GF-D8 (cell line): ENCODE results near the gene ADAM20.
"Not testable (repeated sequence)": the region's sequence is repeated elsewhere in the genome, so short reads cannot be mapped to it uniquely, and the experiment has no call there.

Experiments used
- DNase-seq: peaks from one replicate; lab custom pipeline; 2025; lab: John Stamatoyannopoulos, UW

ADAM20 gene

DNA sequence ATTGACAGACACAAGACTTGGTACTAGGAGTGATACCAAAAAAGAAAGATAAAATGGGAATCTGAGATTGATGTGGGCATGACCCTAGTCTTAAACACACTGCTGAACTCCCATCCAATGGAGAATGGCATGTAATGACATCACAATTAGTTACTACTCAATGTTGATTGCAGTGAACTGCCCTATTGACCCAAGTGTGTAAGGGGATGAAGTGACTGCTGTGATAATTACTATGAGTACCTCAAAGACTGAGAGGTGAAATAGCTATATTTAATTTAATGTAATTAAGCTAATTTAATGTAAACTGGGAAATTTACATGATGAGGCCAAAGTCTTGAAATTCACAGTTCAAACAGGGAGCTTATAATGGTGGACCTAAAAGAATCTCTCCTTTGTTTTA, at the start of gene ADAM20:
Gene ADAM20, minus strand, starts transcription at position 101 of the 400 bp plus-strand sequence. CDS start 10,247 bp downstream, outside the sequence.
- DNase-seq, result no peak

DNA sequence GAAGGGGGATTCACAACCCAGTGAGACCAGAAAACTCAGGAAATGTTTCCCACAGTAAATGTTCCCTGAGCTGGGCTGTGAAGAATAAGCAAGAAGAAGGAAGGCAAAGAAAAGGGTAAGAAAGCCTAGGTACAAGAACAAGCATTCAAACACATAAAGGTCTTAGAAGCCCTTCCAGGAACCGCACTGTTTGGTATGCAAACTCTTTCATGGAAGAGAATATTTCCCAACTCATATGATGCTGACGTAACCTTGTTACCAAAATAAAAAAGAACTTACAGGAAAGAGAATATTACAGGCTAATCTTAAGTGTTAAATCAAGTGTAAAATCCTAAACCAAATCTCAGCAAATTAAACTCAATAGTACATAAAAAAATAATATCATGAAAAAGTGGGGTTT, 42.1 kb upstream of the ADAM20 start:
- no peak for DNase-seq

DNA sequence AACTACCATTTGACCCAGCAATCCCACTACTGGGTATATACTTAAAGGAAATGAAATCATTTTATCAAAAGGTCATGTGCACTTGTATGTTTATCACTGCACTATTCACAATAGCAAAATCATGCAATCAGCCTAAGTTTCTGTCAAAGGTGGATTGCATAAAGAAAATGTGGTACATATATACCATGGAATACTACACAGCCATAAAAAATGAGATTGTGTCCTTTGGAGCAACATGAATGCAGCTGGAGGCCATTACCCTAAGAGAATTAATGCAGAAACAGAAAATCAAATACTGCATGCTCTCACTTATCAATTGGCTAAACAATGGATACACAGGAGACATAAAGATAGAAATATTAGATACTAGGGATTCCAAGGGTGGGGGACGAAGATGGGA, 38.2 kb upstream of the ADAM20 start:
- DNase-seq, result no peak

DNA sequence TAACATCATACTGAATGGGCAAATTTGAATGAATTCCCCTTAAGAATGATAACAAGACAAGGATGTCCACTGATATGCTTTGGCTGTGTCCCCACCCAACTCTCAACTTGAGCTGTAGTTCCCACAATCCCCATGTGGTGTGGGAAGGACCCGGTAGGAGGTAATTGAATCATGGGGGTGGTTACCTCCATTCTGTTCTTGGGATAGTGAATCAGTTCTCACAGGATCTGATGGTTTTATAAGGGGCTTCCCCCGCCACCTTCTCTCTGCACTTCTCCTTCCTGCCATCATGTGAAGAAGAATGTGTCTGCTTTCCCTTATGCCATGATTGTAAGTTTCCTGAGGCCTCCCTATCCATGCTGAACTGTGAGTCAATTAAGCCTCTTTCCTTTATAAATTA, 36.3 kb upstream of the ADAM20 start:
- no peak for DNase-seq

DNA sequence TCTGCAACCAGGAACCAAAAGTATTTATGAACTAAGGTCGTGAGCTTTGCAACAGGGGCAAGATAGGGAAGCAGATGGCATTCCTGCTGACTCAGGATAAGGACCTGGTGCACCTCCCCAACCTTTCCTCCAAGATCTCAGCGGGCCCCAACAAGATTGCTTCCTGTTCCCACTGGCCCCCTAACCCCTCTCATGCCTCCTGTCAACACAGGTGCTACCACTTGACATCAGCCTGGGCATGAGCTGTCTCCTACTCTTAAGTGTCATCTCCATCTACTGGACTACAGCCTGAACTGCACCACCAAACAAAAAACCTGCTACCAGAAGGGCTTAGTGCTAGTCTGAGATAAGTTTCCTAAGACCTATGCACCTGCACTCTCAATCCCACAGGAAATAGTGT, 33.0 kb upstream of the ADAM20 start:
- no peak for DNase-seq

DNA sequence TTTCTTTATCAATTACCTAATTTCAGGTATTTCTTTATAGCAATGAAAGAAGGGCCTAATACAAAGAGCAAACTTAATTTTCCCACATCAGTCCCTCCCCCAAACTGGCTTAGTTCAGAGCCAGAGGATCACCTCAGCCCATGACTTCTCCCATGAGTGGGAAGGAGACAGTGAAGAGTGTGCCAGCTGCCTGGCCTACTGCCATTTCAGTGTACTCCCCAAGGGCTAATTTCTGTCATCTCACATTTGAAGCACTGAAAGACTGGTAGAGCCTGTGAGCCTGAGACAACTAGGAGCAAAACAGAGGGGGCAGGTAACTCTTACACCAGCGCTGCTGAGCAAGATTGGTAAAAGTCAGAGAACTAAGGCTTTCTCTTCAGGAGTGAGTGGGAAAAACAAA, 29.1 kb upstream of the ADAM20 start:
- DNase-seq, result no peak

DNA sequence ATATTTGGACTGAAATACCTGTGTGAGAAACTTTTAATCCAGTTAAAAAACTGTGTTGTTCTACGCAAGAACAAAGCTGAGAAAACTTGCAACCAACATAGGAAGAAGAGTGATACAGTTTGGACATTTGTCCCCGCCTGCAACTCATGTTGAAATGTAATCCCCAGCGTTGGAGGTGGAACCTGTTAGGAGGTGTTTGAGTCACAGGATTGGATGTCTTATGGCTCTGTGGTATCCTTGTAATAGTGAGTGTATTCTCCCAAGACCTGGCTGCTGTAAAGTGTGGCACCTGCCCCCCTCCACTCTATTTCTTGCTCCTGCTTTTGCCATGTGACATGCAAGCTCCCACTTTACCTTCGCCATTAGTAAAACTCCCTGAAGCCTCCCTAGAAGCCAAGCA, 28.6 kb upstream of the ADAM20 start:
- no peak for DNase-seq

DNA sequence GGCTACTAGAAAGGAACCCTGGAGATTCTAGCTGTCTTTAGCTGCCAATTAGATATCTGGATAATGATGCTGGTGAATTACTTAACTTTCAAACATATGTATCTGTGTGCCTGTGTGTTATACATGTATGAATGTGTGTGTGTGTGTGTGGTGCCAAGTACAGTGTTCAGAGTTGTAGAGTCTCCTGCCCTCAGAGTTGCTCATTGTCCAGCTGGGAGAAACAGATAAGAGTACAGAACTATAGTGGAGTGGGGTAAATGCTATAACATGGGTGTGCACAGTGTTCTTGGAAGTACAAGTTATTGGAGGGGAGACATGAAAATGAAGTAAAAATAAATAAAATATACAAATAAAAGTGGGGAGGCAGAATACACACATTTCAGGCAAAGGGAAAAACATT, 23.6 kb upstream of the ADAM20 start:
- DNase-seq, result no peak

DNA sequence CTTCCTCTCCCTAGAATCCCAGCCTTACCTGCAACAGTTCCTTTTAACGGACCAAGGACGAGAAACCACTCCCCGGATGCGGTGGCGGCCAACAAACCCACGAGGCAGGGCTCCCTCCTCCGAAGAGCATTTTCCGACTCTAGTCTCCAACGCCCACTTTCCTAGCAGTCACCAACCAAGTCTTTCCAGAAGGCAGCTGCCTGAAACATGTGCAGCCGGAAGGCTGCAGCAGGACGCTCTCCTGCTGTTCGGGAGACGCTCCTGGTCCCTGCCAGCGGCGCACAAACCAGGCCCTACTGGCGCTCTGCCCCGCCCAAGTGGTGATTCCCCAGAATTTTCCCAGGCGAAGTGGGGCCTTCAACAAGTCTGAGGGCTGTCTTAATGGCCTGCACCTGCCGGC, 21.1 kb upstream of the ADAM20 start:
- DNase-seq, result no peak

DNA sequence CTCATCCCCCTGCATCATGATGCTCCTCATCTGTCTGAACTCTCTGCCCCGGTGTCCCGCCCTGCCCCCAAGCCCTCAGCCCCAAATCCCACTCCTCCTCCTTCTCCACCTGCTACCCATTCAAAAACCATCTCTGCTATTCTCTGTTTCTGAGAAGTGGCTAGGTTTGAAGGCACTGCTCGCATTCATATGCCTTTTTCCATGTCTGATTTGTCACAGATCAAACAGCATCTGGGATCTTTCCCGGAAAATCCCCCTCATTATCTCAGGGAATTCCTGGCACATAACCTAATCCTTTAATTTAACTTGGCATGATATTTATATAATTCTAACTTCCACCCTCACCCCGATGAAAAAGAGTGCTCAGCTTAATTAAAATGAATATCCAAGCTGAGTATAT, 3.3 kb upstream of the ADAM20 start:
- DNase-seq, result no peak

DNA sequence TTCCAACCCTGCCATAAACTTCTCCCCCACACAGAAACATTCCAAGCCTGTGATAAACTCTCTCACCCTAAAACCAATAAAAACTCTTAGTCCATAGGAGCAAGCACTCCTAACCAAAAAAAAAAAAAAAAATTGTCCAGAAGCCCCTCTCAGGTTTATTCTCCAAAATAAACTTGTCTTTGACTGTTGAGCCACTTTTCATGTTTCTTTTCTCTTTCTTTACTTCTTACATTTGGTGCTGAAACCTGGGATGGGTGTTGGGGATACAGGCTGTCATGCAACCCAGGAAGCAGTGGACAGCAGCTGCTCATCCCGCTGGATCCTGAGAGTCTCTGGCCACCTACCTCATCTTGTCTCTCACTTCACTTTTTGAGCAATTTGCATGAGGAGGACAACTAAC, 2.0 kb upstream of the ADAM20 start:
- no peak for DNase-seq

DNA sequence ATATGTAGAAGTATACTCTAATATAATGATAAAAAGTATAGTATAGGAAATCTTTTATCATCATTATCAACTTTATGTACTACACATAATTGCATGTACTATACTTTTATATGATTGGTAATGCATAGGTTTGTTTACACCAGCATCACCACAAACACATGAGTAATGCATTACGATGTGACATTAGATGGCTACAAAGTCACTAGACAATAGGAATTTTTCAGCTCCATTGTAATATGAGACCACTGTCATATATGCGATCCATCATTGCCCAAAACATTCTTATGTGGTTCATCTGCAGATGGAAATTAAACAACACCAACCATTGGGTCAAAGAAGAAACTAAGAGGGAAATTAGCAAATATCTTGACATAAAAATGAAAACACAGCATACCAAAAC, 4.4 kb downstream of the ADAM20 start:
- no peak for DNase-seq

DNA sequence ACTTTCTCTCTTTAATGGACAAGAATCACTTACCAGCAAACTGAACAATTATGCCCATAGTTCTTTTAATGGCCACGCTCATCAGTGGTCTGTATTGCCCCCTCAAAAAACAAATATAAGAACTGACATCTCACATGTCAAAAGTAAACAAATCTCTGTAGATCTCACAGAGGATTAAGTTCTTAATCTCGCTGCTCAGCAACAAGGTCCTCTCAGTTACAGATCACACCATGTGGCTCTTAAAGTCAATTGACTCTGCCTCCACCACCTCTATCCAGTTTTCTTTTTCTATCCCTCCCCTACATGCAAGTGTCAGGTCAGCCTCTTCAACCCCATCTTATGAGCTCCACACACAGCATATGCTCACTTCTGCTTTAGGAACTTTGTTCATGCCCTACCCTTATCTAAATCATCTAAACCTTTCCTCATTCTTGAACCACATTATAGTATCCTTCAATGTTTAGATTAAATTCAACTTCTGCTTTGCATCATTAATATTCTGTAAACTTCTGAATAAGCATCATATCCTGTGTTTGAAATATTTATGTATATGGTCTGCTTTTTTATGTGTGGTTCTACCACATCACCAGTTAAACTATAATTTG, 7.2 kb downstream of the ADAM20 start:
- DNase-seq, result no peak

DNA sequence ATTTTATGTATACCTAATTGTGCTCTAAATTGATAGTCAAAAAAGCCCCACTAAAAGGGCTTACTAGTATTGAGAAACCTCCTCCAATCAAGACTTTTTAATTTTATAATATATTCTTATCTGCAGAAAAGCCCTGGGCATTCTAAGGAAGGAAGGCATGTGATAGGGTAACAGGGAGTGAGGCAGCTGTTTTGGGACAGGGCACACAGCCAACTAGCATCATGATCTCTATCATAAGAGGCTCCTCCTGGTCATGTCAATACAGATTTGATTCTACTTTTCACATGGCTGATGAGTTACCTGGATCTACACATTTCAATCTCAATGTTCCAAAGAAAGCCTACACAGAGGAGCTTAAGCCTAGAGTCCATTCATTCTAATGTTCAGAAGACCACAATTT, 9.1 kb downstream of the ADAM20 start:
- DNase-seq, result no peak

DNA sequence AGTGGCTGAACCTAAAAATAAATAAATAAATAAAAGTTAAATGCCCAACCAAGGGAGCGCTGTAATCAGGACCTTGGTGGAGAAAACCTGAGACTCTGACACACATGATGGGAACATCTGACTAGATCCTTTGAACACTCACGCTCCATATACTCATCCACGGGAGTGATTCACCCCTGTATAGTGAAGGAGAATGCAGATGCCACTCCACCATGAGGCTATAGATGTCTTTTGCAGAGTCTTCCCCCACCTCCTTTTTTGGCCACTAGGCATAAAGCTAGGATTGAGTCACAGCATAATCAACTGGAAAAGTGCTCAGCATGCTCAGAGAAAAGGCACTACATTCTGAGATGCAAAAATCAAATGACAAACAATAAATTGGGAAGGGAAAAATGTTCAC, 19.0 kb downstream of the ADAM20 start:
- DNase-seq, result no peak

DNA sequence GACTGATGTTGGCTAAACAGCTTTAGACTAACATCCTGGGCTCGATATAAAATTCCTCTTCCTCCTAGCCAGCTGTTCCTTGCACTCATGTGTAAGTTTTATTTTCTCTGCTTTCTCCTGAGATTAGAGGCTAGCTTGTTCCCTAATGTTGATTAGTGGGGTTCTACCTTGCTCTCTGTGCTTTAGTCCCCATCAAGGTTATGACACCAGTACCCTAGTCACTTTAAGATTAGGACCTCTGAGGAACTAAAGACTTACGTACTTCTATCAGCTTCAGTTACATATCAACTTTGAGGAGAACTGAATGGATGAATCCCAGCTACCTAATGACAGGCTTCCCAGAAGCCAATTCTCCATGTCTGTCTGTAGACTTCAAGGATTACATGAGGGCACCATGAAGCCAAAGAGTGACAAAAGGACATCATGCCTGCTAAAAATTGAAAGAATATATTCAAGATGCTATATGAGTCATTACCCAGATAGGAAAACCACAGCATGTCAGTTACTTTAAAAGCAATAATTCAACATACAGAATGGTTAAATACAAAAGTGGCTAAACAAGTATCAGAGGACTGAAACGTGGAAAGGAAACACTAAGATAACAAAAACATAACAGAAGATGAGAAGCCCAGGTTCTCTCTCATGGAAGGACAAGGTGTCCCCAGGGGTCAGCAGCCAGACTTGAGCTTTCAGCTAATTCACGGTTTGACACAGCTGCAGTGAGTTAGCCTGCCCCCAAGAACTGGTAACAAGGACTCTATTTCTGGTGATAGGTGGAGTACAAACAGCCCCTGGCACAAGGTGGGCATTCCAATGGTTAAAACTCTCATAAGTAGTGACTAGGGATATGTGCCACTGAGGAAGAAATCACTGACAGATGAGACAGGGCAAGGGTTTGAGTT, 20.4 kb downstream of the ADAM20 start:
- DNase-seq, result no peak

DNA sequence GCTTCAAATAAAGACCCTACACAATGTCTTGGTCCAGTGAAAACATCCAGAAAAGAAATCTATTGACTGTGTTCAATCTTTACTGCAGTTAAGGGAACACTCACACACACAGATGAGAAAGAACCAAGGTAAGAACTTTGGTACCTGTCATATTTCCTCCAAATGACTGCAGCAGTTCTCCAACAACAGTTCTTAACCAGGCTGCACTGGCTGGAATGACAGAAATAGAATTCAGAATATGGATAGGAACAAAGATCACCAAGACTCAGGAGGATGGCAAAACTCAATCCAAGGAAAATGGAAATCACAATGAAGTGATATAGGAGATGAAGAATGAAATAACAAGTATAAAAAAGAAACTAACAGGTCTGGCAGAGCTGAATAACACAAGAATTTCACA, 36.6 kb downstream of the ADAM20 start:
- no peak for DNase-seq

DNA sequence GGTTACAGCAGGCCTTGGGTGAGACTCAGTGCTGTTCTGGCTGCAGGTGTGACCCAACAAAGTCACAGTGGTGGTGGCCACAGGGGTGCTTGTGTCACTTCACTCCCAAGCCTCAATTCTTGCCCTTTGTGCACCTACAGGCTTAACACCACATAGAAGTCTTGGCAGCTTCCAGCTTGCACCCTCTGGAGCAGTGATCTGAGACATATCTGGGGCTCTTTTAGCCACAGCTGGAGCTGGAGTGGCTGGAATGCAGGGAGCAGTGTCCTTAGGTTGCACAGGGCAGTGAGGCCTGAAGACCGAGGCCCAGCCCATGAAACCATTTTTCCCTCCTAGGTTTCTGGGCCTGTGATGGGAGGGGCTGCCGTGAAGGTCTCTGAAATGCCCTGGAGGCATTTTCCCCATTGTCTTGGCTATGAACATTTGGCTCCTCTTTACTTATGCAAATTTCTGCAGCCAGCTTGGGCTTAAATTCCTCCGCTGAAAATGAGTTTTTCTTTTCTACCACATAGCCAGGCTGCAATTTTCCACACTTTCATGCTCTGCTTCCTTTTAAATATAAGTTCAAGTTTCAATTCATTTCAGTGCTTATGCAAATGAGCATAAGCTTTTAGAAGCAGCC, 45.1 kb downstream of the ADAM20 start:
- DNase-seq, result no peak

DNA sequence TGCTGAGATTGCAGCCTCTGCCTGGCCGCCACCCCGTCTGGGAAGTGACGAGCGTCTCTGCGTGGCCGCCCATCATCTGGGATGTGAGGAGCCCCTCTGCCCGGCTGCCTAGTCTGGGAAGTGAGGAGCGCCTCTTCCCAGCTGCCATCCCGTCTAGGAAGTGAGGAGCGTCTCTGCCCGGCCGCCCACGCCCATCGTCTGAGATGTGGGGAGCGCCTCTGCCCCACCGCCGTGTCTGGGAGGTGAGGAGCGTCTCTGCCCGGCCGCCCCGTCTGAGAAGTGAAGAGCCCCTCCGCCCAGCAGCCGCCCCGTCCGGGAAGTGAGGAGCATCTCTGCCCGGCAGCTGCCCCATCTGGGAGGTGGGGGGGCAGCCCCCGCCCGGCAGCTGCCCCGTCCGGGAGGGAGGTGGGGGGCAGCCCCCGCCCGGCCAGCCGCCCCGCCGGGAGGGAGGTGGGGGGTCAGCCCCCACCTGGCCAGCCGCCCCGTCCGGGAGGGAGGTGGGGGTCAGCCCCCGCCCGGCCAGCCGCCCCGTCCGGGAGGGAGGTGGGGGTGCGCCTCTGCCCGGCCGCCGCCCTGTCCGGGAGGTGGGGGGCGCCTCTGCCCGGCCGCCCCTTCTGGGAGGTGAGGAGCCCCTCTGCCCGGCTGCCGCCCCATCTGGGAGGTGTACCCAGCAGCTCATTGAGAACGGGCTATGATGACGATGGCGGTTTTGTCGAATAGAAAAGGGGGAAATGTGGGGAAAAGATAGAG, 57.3 kb downstream of the ADAM20 start:
- DNase-seq, result not testable (repeated sequence)

DNA sequence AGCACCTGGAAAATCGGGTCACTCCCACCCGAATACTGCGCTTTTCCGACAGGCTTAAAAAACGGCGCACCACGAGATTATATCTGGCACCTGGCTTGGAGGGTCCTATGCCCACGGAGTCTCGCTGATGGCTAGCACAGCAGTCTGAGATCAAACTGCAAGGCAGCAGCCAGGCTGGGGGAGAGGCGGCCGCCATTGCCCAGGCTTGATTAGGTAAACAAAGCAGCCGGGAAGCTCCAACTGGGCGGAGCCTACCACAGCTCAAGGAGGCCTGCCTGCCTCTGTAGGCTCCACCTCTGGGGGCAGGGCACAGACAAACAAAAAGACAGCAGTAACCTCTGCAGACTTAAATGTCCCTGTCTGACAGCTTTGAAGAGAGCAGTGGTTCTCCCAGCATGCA, 59.3 kb downstream of the ADAM20 start:
- not testable (repeated sequence) for DNase-seq

DNA sequence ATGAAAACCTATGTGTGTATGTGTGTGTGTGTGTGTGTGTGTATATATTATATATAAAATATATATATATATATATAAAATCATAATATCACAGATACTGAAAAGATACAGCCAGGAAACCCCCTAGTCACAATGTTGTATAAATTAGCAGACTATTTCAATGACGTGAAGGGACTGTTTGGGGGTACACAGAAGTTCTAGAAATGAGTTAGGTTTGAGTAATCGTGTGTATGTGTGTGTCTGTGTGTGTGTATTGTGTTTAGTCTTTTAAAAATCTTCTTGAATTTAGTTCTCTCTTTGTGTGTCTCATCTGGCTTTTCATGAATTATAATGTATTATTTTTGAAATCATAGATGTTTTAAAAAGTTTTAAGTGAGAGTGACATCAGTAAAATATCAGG, 61.0 kb downstream of the ADAM20 start:
- no peak for DNase-seq
